HEK293 (cell line): ENCODE measurements around the gene NASP.

Source experiments
- YY1 ChIP-seq: fragments of 450-650 bp; formaldehyde crosslinking; IDR thresholded peaks from 2 replicates; pipeline ENCODE4 v1.5.1; 2018; ENCODE audit warnings: missing biosample characterization, missing genetic modification characterization
- ZBTB20 ChIP-seq: fragments of 450-650 bp; formaldehyde crosslinking; IDR thresholded peaks from 2 replicates; pipeline ENCODE4 v1.5.1; 2016; ENCODE audit warnings: missing biosample characterization, missing genetic modification characterization
- ZNF155 ChIP-seq: fragments of 450-650 bp; formaldehyde crosslinking; IDR thresholded peaks from 2 replicates; pipeline ENCODE4 v1.5.1; 2016; ENCODE audit warnings: missing biosample characterization, missing genetic modification characterization
- ZNF184 ChIP-seq: fragments of 450-650 bp; IDR thresholded peaks from 2 replicates; pipeline ENCODE4 v1.5.1; 2018; ENCODE audit warnings: missing biosample characterization, mild to moderate bottlenecking, missing genetic modification characterization
- ZNF416 ChIP-seq: fragments of 450-650 bp; formaldehyde crosslinking; IDR thresholded peaks from 2 replicates; pipeline ENCODE4 v1.5.1; 2016; ENCODE audit warnings: missing biosample characterization, missing genetic modification characterization
- ZNF530 ChIP-seq: fragments of 450-650 bp; formaldehyde crosslinking; IDR thresholded peaks from 2 replicates; pipeline ENCODE4 v1.5.1; 2016; ENCODE audit warnings: low read depth, missing biosample characterization, missing genetic modification characterization
- ZNF544 ChIP-seq: fragments of 450-650 bp; formaldehyde crosslinking; IDR thresholded peaks from 2 replicates; pipeline ENCODE4 v1.5.0; 2017; ENCODE audit warnings: missing biosample characterization, missing genetic modification characterization
- ZNF555 ChIP-seq: fragments of 450-650 bp; formaldehyde crosslinking; conservative IDR thresholded peaks from 2 replicates; pipeline ENCODE4 v1.5.1; 2017; ENCODE audit warnings: missing biosample characterization, mild to moderate bottlenecking, missing genetic modification characterization, inconsistent platforms
- ZNF677 ChIP-seq: fragments of 450-650 bp; IDR thresholded peaks from 2 replicates; pipeline ENCODE4 v1.5.0; 2018; ENCODE audit warnings: missing biosample characterization, mild to moderate bottlenecking, missing genetic modification characterization, moderate library complexity
- ZNF768 ChIP-seq: fragments of 450-650 bp; formaldehyde crosslinking; IDR thresholded peaks from 2 replicates; pipeline ENCODE4 v1.5.1; 2018; ENCODE audit warnings: missing biosample characterization, mild to moderate bottlenecking, missing genetic modification characterization
- TF ChIP-seq, protein P1 (sequence below): fragments of 450-650 bp; formaldehyde crosslinking; IDR thresholded peaks from 2 replicates; pipeline ENCODE4 v1.5.1; 2016; ENCODE audit warnings: missing biosample characterization, missing genetic modification characterization
- TF ChIP-seq, protein P2 (sequence below): fragments of 450-650 bp; formaldehyde crosslinking; IDR thresholded peaks from 2 replicates; pipeline ENCODE4 v1.5.1; 2016; ENCODE audit warnings: missing biosample characterization, missing genetic modification characterization, low read depth

DNA sequence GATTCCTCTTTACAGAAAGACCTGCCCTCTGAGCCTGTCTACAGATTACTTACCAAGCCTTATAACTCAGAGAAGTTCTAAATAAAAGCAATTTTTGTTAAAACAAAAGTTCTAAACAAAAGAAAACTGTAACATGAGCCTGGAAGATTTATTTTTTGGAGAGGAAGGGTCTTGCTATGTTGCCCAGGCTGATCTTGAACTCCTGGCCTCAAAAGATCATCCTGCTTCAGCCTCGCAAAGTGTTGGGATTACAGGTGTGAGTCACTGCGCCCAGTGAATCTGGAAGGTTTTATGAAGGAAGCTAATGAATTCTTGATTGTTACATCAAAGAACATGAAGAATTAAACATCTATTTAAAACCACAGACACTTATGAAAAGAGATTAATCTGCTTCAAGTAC, 75.4 kb downstream of the NASP start:
- TF ChIP-seq ZNF555 (no peak), ZNF416 (tag by site-specific recombination) (no peak), ZNF544 (tag by site-specific recombination) (no peak), ZNF768 (tag by site-specific recombination) (no peak), ZNF677 (tag by site-specific recombination) (no peak), ZNF184 (tag by site-specific recombination) (no peak), ZNF530 (tag by site-specific recombination) (no peak), ZNF155 (tag by site-specific recombination) (no peak), ZBTB20 (no peak), YY1 (tag by site-specific recombination) (no peak)
- TF ChIP-seq, protein P1, sequence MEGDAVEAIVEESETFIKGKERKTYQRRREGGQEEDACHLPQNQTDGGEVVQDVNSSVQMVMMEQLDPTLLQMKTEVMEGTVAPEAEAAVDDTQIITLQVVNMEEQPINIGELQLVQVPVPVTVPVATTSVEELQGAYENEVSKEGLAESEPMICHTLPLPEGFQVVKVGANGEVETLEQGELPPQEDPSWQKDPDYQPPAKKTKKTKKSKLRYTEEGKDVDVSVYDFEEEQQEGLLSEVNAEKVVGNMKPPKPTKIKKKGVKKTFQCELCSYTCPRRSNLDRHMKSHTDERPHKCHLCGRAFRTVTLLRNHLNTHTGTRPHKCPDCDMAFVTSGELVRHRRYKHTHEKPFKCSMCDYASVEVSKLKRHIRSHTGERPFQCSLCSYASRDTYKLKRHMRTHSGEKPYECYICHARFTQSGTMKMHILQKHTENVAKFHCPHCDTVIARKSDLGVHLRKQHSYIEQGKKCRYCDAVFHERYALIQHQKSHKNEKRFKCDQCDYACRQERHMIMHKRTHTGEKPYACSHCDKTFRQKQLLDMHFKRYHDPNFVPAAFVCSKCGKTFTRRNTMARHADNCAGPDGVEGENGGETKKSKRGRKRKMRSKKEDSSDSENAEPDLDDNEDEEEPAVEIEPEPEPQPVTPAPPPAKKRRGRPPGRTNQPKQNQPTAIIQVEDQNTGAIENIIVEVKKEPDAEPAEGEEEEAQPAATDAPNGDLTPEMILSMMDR, result no peak
- TF ChIP-seq, protein P2, sequence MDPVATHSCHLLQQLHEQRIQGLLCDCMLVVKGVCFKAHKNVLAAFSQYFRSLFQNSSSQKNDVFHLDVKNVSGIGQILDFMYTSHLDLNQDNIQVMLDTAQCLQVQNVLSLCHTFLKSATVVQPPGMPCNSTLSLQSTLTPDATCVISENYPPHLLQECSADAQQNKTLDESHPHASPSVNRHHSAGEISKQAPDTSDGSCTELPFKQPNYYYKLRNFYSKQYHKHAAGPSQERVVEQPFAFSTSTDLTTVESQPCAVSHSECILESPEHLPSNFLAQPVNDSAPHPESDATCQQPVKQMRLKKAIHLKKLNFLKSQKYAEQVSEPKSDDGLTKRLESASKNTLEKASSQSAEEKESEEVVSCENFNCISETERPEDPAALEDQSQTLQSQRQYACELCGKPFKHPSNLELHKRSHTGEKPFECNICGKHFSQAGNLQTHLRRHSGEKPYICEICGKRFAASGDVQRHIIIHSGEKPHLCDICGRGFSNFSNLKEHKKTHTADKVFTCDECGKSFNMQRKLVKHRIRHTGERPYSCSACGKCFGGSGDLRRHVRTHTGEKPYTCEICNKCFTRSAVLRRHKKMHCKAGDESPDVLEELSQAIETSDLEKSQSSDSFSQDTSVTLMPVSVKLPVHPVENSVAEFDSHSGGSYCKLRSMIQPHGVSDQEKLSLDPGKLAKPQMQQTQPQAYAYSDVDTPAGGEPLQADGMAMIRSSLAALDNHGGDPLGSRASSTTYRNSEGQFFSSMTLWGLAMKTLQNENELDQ (tag by site-specific recombination), result no peak
